Measurements from ENCODE around the gene RCCD1. TPM values are rescaled to one million over a fixed set of nuclear protein-coding genes. Genes with fewer than 3 reads are reported as not detected.

RCCD1 gene
- total RNA-seq, 1 donor from 2014 or later: 5.2 TPM

GRCh38 chr15:90911906-90912769 lies 42.5 kb upstream of the RCCD1 start:
- H3K4me1 Mint-ChIP-seq (ENCODE audit: unreplicated experiment): no peaks in the 10 kb centered on the region
- peaks cover 35% of the 10 kb centered on the region for H3K36me3 Mint-ChIP-seq (ENCODE audit: low read depth, unreplicated experiment)
- H3K4me3 Mint-ChIP-seq (ENCODE audit: unreplicated experiment): no peak overlapping the region
- peaks cover 7% of the 10 kb centered on the region for H3K27me3 Mint-ChIP-seq (ENCODE audit: unreplicated experiment)
- no peak for TF ChIP-seq CTCF (IDR thresholded peaks at IDR 0.05; ENCODE audit: unreplicated experiment)
- H3K9me3 Mint-ChIP-seq (ENCODE audit: unreplicated experiment): no peaks in the 10 kb centered on the region
- H3K27ac Mint-ChIP-seq (ENCODE audit: unreplicated experiment): no peak overlapping the region
- DNase-seq (ENCODE audit: low spot score): no peak

- no peaks in the 10 kb centered on the region for H3K9me3 Mint-ChIP-seq (ENCODE audit: unreplicated experiment)
- no peaks in the 10 kb centered on the region for H3K4me1 Mint-ChIP-seq (ENCODE audit: unreplicated experiment)
- H3K36me3 Mint-ChIP-seq (ENCODE audit: low read depth, unreplicated experiment): peaks cover 36% of the 10 kb centered on the region
- H3K27me3 Mint-ChIP-seq (ENCODE audit: unreplicated experiment): peaks cover 5% of the 10 kb centered on the region
- no peak overlapping the region for H3K27ac Mint-ChIP-seq (ENCODE audit: unreplicated experiment)
- no peak for TF ChIP-seq CTCF (IDR thresholded peaks at IDR 0.05; ENCODE audit: unreplicated experiment)
- DNase-seq (ENCODE audit: low spot score): no peak
- H3K4me3 Mint-ChIP-seq (ENCODE audit: unreplicated experiment): no peak overlapping the region
These were observed 42.0 kb upstream of the RCCD1 start for GRCh38 chr15:90912770-90913075.

- no peak overlapping the region for H3K4me3 Mint-ChIP-seq (ENCODE audit: unreplicated experiment)
- no peaks in the 10 kb centered on the region for H3K4me1 Mint-ChIP-seq (ENCODE audit: unreplicated experiment)
- H3K36me3 Mint-ChIP-seq (ENCODE audit: low read depth, unreplicated experiment): peaks cover 44% of the 10 kb centered on the region
- TF ChIP-seq CTCF (IDR thresholded peaks at IDR 0.05; ENCODE audit: unreplicated experiment): no peak
- peak overlapping the region; percentile 48 for H3K27ac Mint-ChIP-seq (ENCODE audit: unreplicated experiment)
- H3K9me3 Mint-ChIP-seq (ENCODE audit: unreplicated experiment): no peaks in the 10 kb centered on the region
- no peak for DNase-seq (ENCODE audit: low spot score)
- peaks cover 5% of the 10 kb centered on the region for H3K27me3 Mint-ChIP-seq (ENCODE audit: unreplicated experiment)
These were observed 41.2 kb upstream of the RCCD1 start for GRCh38 chr15:90913398-90913944.

- DNase-seq (ENCODE audit: low spot score): no peak
- H3K27me3 Mint-ChIP-seq (ENCODE audit: unreplicated experiment): peaks cover 6% of the 10 kb centered on the region
- no peaks in the 10 kb centered on the region for H3K9me3 Mint-ChIP-seq (ENCODE audit: unreplicated experiment)
- peaks cover 48% of the 10 kb centered on the region for H3K36me3 Mint-ChIP-seq (ENCODE audit: low read depth, unreplicated experiment)
- no peak overlapping the region for H3K4me3 Mint-ChIP-seq (ENCODE audit: unreplicated experiment)
- TF ChIP-seq CTCF (IDR thresholded peaks at IDR 0.05; ENCODE audit: unreplicated experiment): no peak
- no peaks in the 10 kb centered on the region for H3K4me1 Mint-ChIP-seq (ENCODE audit: unreplicated experiment)
- H3K27ac Mint-ChIP-seq (ENCODE audit: unreplicated experiment): no peak overlapping the region
These were observed 40.2 kb upstream of the RCCD1 start for GRCh38 chr15:90914305-90915080.

Data from endothelial cell (in vitro differentiated cells).